ENCODE data around the gene SMIM23. TPM values are rescaled to one million over a fixed set of nuclear protein-coding genes. Genes with fewer than 3 reads are reported as not detected.

SMIM23 gene
- total and polyA plus RNA-seq, 2 donors (not counting 3 experiments of a cell fraction or from before 2014, with no cell fraction given): not detected

- H3K9me3 ChIP-seq (replicated peaks; ENCODE audit: control insufficient read depth, insufficient read depth, low read length): no peaks in the 10 kb centered on the region
- BruUV-seq (replicated peaks): no TSS peak
- no peak overlapping the region for H2AFZ ChIP-seq (ENCODE audit: low read depth, low read length)
- DNase-seq (ENCODE audit: low read depth, low spot score): no peak
- ChIA-PET CTCF (interaction anchor here (1.0 kb wide), 1 partner anchor 153 kb away, joined by 6 read pairs; no protein-coding TSS in a partner anchor), POLR2A (no interaction called here)
- no peaks in the 10 kb centered on the region for H3K79me2 ChIP-seq (ENCODE audit: control insufficient read depth, insufficient read depth, low read length)
- H3K27ac ChIP-seq (ENCODE audit: insufficient read depth, low read depth, low read length): no peak overlapping the region
- H3K4me2 ChIP-seq (ENCODE audit: insufficient read depth, low read length): no peak overlapping the region
- no peaks in the 10 kb centered on the region for H3K36me3 ChIP-seq (ENCODE audit: control insufficient read depth in 2 of 2, extremely low read depth in 1 of 2, insufficient read depth in 2 of 2, low read length in 2 of 2)
- intact Hi-C loops (cut with micrococcal nuclease): no loop called here
- H3K4me1 ChIP-seq (ENCODE audit: control insufficient read depth, extremely low read depth, insufficient read depth, low read length): no peaks in the 10 kb centered on the region
- H3K27me3 ChIP-seq (ENCODE audit: control insufficient read depth in 2 of 2, insufficient read depth in 2 of 2, low read length in 2 of 2): peaks cover 3 to 9% of the 10 kb centered on the region in 2 experiments
- no peaks in the 10 kb centered on the region for H3K9me1 ChIP-seq (replicated peaks; ENCODE audit: control insufficient read depth, extremely low read depth, insufficient read depth, low read length)
- dilution Hi-C loops (cut with MboI; ENCODE audit: extremely low pct_ligation_motif_present, low sequenced_read_pairs): no loop called here
- no peaks in the 10 kb centered on the region for H4K20me1 ChIP-seq (replicated peaks; ENCODE audit: control insufficient read depth, extremely low read depth, insufficient read depth, low read length)
- H3K9ac ChIP-seq (replicated peaks; ENCODE audit: extremely low read depth, insufficient read depth, low read length): no peak overlapping the region
- TF ChIP-seq EZH2 (IDR thresholded peaks at IDR 0.05; ENCODE audit: borderline replicate concordance, low read depth, low read length, severe bottlenecking) (no peak), POLR2AphosphoS5 (IDR thresholded peaks at IDR 0.05; ENCODE audit: insufficient read depth, low read depth, low read length) (no peak), CTCF (IDR thresholded peaks at IDR 0.05; ENCODE audit: extremely low read depth in 1 of 2, insufficient read depth in 1 of 2, low read depth in 1 of 2, low read length in 2 of 2) (no peak), JUN (IDR thresholded peaks at IDR 0.05; ENCODE audit: borderline replicate concordance, insufficient read depth, insufficient read length, low read depth) (no peak), MAX (IDR thresholded peaks at IDR 0.05; ENCODE audit: insufficient read depth, insufficient read length) (no peak), GATA2 (IDR thresholded peaks at IDR 0.05; ENCODE audit: insufficient read depth, insufficient read length, low read depth, low read length) (no peak), POLR2A (IDR thresholded peaks at IDR 0.05; ENCODE audit: low read depth, low read length) (no peak), MYC (IDR thresholded peaks at IDR 0.05; ENCODE audit: low read depth, low read length) (no peak), FOS (IDR thresholded peaks at IDR 0.05; ENCODE audit: borderline replicate concordance, insufficient read depth, low read length) (no peak)
- H3K4me3 ChIP-seq (replicated peaks in 1 of 3; ENCODE audit: insufficient read depth in 1 of 3, low read depth in 1 of 3, low read length in 3 of 3): no peak overlapping the region
- FAIRE-seq: no peak
Measured at GRCh38 chr5:171820561-171820960, 34.9 kb downstream of the SMIM23 start.
